Thyroid gland (tissue), 4 donors: ENCODE measurements around the gene EEF1AKMT4. TPM values are rescaled to one million over a fixed set of nuclear protein-coding genes. Genes with fewer than 3 reads are reported as not detected.
A peak's percentile ranks its signal among the peaks of the same experiment; 100 is the strongest.

Experiments
- microRNA counts, 2 donors: library from miRNA; unstranded; fragments of <30 nt; microRNA quantifications; one replicate each; lab custom pipeline; 2016 to 2017
- microRNA-seq: library from miRNA; unstranded; fragments of <30 nt; microRNA quantifications from one replicate; pipeline ENCODE4, GENCODE V29; 2016
- small RNA-seq: library from RNA; depleted of rRNA; stranded (forward); fragments of <200 nt; gene quantifications from one replicate; pipeline ENCODE3, GENCODE V24; 2016
- total RNA-seq, 4 donors: library from RNA; depleted of rRNA; stranded (reverse); fragments of >200 nt; gene quantifications; one replicate each; pipeline ENCODE4 v1.2.3, GENCODE V29; 2016

EEF1AKMT4 gene
- total RNA-seq, 4 donors from 2014 or later, result 9.4 to 17.1 (median 13.5) TPM

MicroRNAs encoded within 50 kb of the gene (microRNA counts, 767-probe panel; counts per million panel counts)
- 0 counts per million in 2 donors for microRNA hsa-miR-1224-3p (lab: Ali Mortazavi, UCI)
- 0 counts per million in 2 donors for microRNA hsa-miR-1224-5p (lab: Ali Mortazavi, UCI)

Small RNAs within 50 kb of the gene (microRNA-seq; reads per million reads assigned to microRNA genes)
- gene MIR1224, result 5.5 reads per million, percentile 13 among the genes with 10 or more reads in this experiment

Small RNAs within 50 kb of the gene (small RNA-seq; reads per million reads assigned to genes)
- not detected for gene MIR1224

Other genes with a start within 250 kb of the EEF1AKMT4 start
- gene ABCC5, start 231.8 kb upstream of the EEF1AKMT4 start, total RNA-seq, result 10 to 100 TPM; 12.2 to 24.3 (median 18.2) TPM
- gene HTR3D, start 217.9 kb upstream of the EEF1AKMT4 start, total RNA-seq, result not detected
- gene HTR3C, start 196.6 kb upstream of the EEF1AKMT4 start, total RNA-seq, result under 1 TPM in 1 of 4 donors, not detected in 3; 0.45 TPM
- gene HTR3E, start 152.6 kb upstream of the EEF1AKMT4 start, total RNA-seq, result not detected
- gene EIF2B5, start 114.3 kb upstream of the EEF1AKMT4 start, total RNA-seq, result 10 to 100 TPM; 27.9 to 46.5 (median 42.2) TPM
- 100 to 1,000 TPM in 1 of 4 donors, 10 to 100 TPM in 3; 48.2 to 137 (median 65.3) TPM for gene DVL3, start 94.3 kb upstream of the EEF1AKMT4 start, total RNA-seq
- 100 to 1,000 TPM; 180 to 302 (median 212) TPM for gene AP2M1, start 74.8 kb upstream of the EEF1AKMT4 start, total RNA-seq
- gene ABCF3, start 63.5 kb upstream of the EEF1AKMT4 start, total RNA-seq, result 10 to 100 TPM; 51.1 to 83.4 (median 72.6) TPM
- under 1 TPM in 3 of 4 donors, not detected in 1; 0.42 to 0.88 (median 0.45) TPM for gene VWA5B2, start 20.1 kb upstream of the EEF1AKMT4 start, total RNA-seq
- 10 to 100 TPM; 49.2 to 87.3 (median 66.8) TPM for gene ALG3, start 710 bp upstream of the EEF1AKMT4 start, total RNA-seq
- not detected for gene CAMK2N2, start 11.9 kb downstream of the EEF1AKMT4 start, total RNA-seq
- gene ECE2, start 26.4 kb downstream of the EEF1AKMT4 start, total RNA-seq, result not detected
- 100 to 1,000 TPM; 136 to 320 (median 244) TPM for gene PSMD2, start 49.6 kb downstream of the EEF1AKMT4 start, total RNA-seq
- 100 to 1,000 TPM; 206 to 418 (median 348) TPM for gene EIF4G1, start 64.9 kb downstream of the EEF1AKMT4 start, total RNA-seq
- 10 to 100 TPM; 19.2 to 35.1 (median 22.5) TPM for gene FAM131A, start 87.9 kb downstream of the EEF1AKMT4 start, total RNA-seq
- gene CLCN2, start 111.9 kb downstream of the EEF1AKMT4 start, total RNA-seq, result 1 to 10 TPM; 4.3 to 7.6 (median 5.2) TPM
- gene POLR2H, start 112.0 kb downstream of the EEF1AKMT4 start, total RNA-seq, result 100 to 1,000 TPM in 1 of 4 donors, 10 to 100 TPM in 3; 58.1 to 113 (median 85.6) TPM
- gene THPO, start 128.5 kb downstream of the EEF1AKMT4 start, total RNA-seq, result under 1 TPM in 1 of 4 donors, not detected in 3; 0.13 TPM
- gene CHRD, start 130.4 kb downstream of the EEF1AKMT4 start, total RNA-seq, result 10 to 100 TPM in 2 of 4 donors, 1 to 10 TPM in 2; 4.1 to 14.8 (median 8.0) TPM